Heart left ventricle (tissue), 16 donors: ENCODE data around the gene DIO3. TPM values are rescaled to one million over a fixed set of nuclear protein-coding genes. Genes with fewer than 3 reads are reported as not detected.

ENCODE experiments used
- ATAC-seq, 4 donors: fragments of 200-7000 bp; cut with Tn5 transposase; one replicate each; pipeline ENCODE4 v1.9.1; 2020 to 2022; ENCODE audit warnings: moderate library complexity in 4 of 4, mild to moderate bottlenecking in 3 of 4, moderate number of reproducible peaks in 1 of 4
- DNase-seq, 5 donors: peaks; one replicate each; pipeline ENCODE4 v3.0.0-alpha.2; 2020
- H3K27ac ChIP-seq, 12 donors: fragments of 200-600 bp; sonication (generic) in 4 of 12; one replicate each; pipeline versions ENCODE4 v1.5.0 to v1.8.0; 2016 to 2022; ENCODE audit warnings: mild to moderate bottlenecking in 2 of 12
- H3K27me3 ChIP-seq, 9 donors: fragments of 200-600 bp; sonication (generic) in 2 of 9; one replicate each; pipeline versions ENCODE4 v1.5.1 to v1.8.0; 2016 to 2022; ENCODE audit warnings: mild to moderate bottlenecking in 3 of 9
- H3K36me3 ChIP-seq, 9 donors: fragments of 200-600 bp; sonication (generic) in 2 of 9; one replicate each; pipeline versions ENCODE4 v1.5.0 to v1.8.0; 2018 to 2022; ENCODE audit warnings: mild to moderate bottlenecking in 2 of 9
- H3K4me1 ChIP-seq, 12 donors: fragments of 200-600 bp; sonication (generic) in 4 of 12; one replicate each; pipeline versions ENCODE4 v1.5.0 to v1.8.0; 2016 to 2022; ENCODE audit warnings: mild to moderate bottlenecking in 3 of 12
- H3K4me3 ChIP-seq, 12 donors: fragments of 200-600 bp; sonication (generic) in 4 of 12; one replicate each; pipeline versions ENCODE4 v1.5.0 to v1.8.0; 2017 to 2022; ENCODE audit warnings: mild to moderate bottlenecking in 9 of 12, moderate library complexity in 4 of 12
- H3K9me3 ChIP-seq, 12 donors: fragments of 200-600 bp; sonication (generic) in 4 of 12; one replicate each; pipeline versions ENCODE4 v1.5.0 to v1.8.0; 2016 to 2022; ENCODE audit warnings: mild to moderate bottlenecking in 1 of 12
- CTCF ChIP-seq, 12 donors: fragments of 200-600 bp; sonication (generic) in 4 of 12; IDR thresholded peaks; one replicate each; pipeline versions ENCODE4 v1.5.0 to v1.8.0; 2018 to 2022; ENCODE audit warnings: antibody characterized with exemption in 12 of 12, mild to moderate bottlenecking in 5 of 12
- POLR2A ChIP-seq, 2 donors: fragments of 450-650 bp; IDR thresholded peaks; one replicate each; pipeline ENCODE4 v1.6.1; 2017; ENCODE audit warnings: antibody characterized with exemption in 2 of 2, mild to moderate bottlenecking in 2 of 2, moderate library complexity in 2 of 2
- WGBS, 4 donors: extraction: QIAGEN DNeasy Blood & Tissue Kit in 2 of 4; methylation state at CpG; one replicate each; pipeline versions ENCODE4 v1.1.5 to v1.1.7; 2013 to 2018; 5-methylcytosine and 5-hydroxymethylcytosine counted together
- intact Hi-C, 10 donors: fragments of 100-400 bp; cut with DNase I; formaldehyde crosslinking; loops; one replicate each; pipeline versions ENCODE4 v1.11.1 to v1.14.2; 2022
- polyA plus RNA-seq, 2 donors: library from polyadenylated mRNA; stranded (reverse); fragments of 200-250 nt; gene quantifications; one replicate each; pipeline ENCODE4 v1.2.3, GENCODE V29; 2013
- total RNA-seq, 9 donors: library from RNA; depleted of rRNA in 2 of 9; stranded (reverse); fragments of >200 nt in 2 of 9; fragmentation: NEBNext Ultra II Directional in 3 of 9; extraction: Animal tissue kit (Norgen Biotek cat#: 25700) in 3 of 9; gene quantifications; one replicate each; pipeline versions ENCODE4 v1.1.0 to v1.2.4, GENCODE V29; 2016 to 2023
- donor health status: ischemic (EF 13 %, LVEDD 7.1; RV severe dilation, severe dysfunction).
- donor health status: healthy with polysubstance abuse.
- donor health status: DM: no; HTN: yes; CAD: no.
- donor health status: DM: no; HTN: no; CAD: no.
- donor health status: ischemic (EF 25% LVEDD 6.9; RV normal size, moderate dysfunction).
- donor health status: ischemic (EF 25% LVEDD 5.7; RV mildly dilated, moderate dysfunction).
- donor health status: healthy.
- donor health status: DM: yes; HTN: yes; CAD: no.
- donor health status: ischemic (EF 35%, LVEDD 5.7; RV mildly dilated, moderate dysfunction).
- donor health status: nonischemic (EF 11% LVEDD 7.7; RV severe dilation, severe dysfunction).
- donor health status: DM: yes; HTN: yes; CAD: no.
- donor health status: PGD.
- donor health status: ischemic (EF 29% LVEDD 5.4; RV normal size, mild dysfunction).
- donor health status: nonischemic (EF 23%, LVEDD 6.1; RV moderate dilation, normal function).

DIO3 gene
- total and polyA plus RNA-seq, 11 donors: 0.12 to 0.48 (median 0.24) TPM; not detected in 6

- H3K4me1 ChIP-seq: no peaks in the 10 kb centered on the region
- intact Hi-C loops: no loop called here
- whole genome bisulfite sequencing, 4 donors: 74 to 85% (median 82%) methylated on average over 8 to 11 of the region's 11 CpGs
- no peaks in the 10 kb centered on the region for H3K36me3 ChIP-seq
- TF ChIP-seq CTCF (IDR thresholded peaks at IDR 0.05) (no peak), POLR2A (IDR thresholded peaks at IDR 0.05) (no peak)
- no peak for DNase-seq
- no peak overlapping the region for H3K4me3 ChIP-seq
- peaks cover 0 to 26% (median 3%) of the 10 kb centered on the region in 9 donors for H3K27me3 ChIP-seq
- no peak for ATAC-seq
- no peaks in the 10 kb centered on the region for H3K9me3 ChIP-seq
- no peak overlapping the region for H3K27ac ChIP-seq
Observed at GRCh38 chr14:101579372-101580080, 18.2 kb downstream of the DIO3 start.

- ATAC-seq: no peak
- Histone ChIP-seq H3K4me3 (no peak overlapping the region), H3K27me3 (peaks cover 0 to 11% (median 0%) of the 10 kb centered on the region in 9 donors), H3K9me3 (no peaks in the 10 kb centered on the region), H3K27ac (no peak overlapping the region), H3K36me3 (no peaks in the 10 kb centered on the region), H3K4me1 (no peaks in the 10 kb centered on the region)
- peak in 1 of 5 donors; percentile 11 for DNase-seq
- intact Hi-C loops: no loop called here
- 74 to 89% (median 83%) methylated on average over 3 to 9 of the region's 9 CpGs for WGBS, 4 donors
- TF ChIP-seq POLR2A (IDR thresholded peaks at IDR 0.05) (no peak), CTCF (IDR thresholded peaks at IDR 0.05) (no peak)
Observed at GRCh38 chr14:101581806-101582205, 20.5 kb downstream of the DIO3 start.

DNA sequence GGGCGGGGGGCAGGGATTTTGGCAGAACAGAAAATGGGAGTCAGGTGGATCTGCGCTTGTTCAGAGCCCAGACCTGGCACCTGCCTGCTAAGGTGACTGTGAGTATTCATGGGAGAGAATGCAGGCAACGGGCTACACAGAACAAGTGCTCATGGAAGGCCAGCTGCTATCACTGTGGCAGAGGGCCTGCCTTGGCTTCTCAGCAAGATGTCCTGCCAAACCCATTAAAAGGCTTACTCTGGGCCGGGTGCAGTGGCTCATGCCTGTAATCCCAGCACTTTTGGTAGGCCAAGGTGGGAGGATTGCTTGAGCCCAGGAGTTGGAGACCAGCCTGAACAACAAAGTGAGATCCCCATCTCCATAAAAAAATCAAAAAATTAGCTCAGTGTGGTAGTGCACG lies 21.0 kb downstream of the DIO3 start:
- Histone ChIP-seq H3K9me3 (no peaks in the 10 kb centered on the region), H3K27ac (no peak overlapping the region), H3K4me3 (no peak overlapping the region), H3K27me3 (peaks cover 0 to 11% (median 0%) of the 10 kb centered on the region in 9 donors), H3K4me1 (no peaks in the 10 kb centered on the region), H3K36me3 (no peaks in the 10 kb centered on the region)
- peak in 3 of 4 donors; percentile 53 to 56 (median 54) for ATAC-seq
- peak in 1 of 5 donors; percentile 7 for DNase-seq
- intact Hi-C loops: no loop called here
- 53 to 82% (median 78%) methylated on average over 4 to 5 of the region's 5 CpGs for WGBS, 4 donors
- no peak for TF ChIP-seq POLR2A (IDR thresholded peaks at IDR 0.05)

GRCh38 chr14:101583006-101583714 lies 21.9 kb downstream of the DIO3 start:
- Histone ChIP-seq H3K27me3 (peaks cover 0 to 11% (median 0%) of the 10 kb centered on the region in 9 donors), H3K4me1 (no peaks in the 10 kb centered on the region), H3K4me3 (no peak overlapping the region), H3K27ac (no peak overlapping the region), H3K36me3 (no peaks in the 10 kb centered on the region), H3K9me3 (no peaks in the 10 kb centered on the region)
- DNase-seq: peak in 1 of 5 donors; percentile 11
- TF ChIP-seq CTCF (IDR thresholded peaks at IDR 0.05) (no peak), POLR2A (IDR thresholded peaks at IDR 0.05) (no peak)
- intact Hi-C loops: no loop called here
- no peak for ATAC-seq
- WGBS, 4 donors: 89 to 93% (median 90%) methylated on average over 18 of the region's 18 CpGs
